NCI-H2227 (cell line): ENCODE data around the gene SP110.
"Not testable (repeated sequence)": the region's sequence is repeated elsewhere in the genome, so short reads cannot be mapped to it uniquely, and the experiment has no call there.

Experiments
- DNase-seq: peaks from one replicate; lab custom pipeline; 2025; ENCODE audit not compliant: unreplicated experiment; lab: John Stamatoyannopoulos, UW

Gene SP110

GRCh38 chr2:230219419-230220331 is at the start of gene SP110:
Gene SP110, minus strand, starts transcription at chr2:230219984. Its CDS starts 3,057 bp downstream, at chr2:230216927.
- DNase-seq = no peak

- no peak for DNase-seq
Measured at GRCh38 chr2:230268606-230269243, 48.9 kb upstream of the SP110 start.

- DNase-seq = no peak
Measured at GRCh38 chr2:230267556-230267955, 47.8 kb upstream of the SP110 start.

GRCh38 chr2:230267059-230267458 is 47.3 kb upstream of the SP110 start:
- no peak for DNase-seq

- no peak for DNase-seq
Measured at GRCh38 chr2:230266638-230267037, 46.9 kb upstream of the SP110 start.

GRCh38 chr2:230264945-230265344 is 45.2 kb upstream of the SP110 start:
- DNase-seq = not testable (repeated sequence)

- no peak for DNase-seq
Measured at GRCh38 chr2:230262246-230262645, 42.5 kb upstream of the SP110 start.

GRCh38 chr2:230258483-230258882 is 38.7 kb upstream of the SP110 start:
- DNase-seq = no peak

GRCh38 chr2:230256733-230257332 is 37.0 kb upstream of the SP110 start:
- DNase-seq = no peak

- no peak for DNase-seq
Measured at GRCh38 chr2:230254152-230254881, 34.5 kb upstream of the SP110 start.

- DNase-seq = no peak
Measured at GRCh38 chr2:230250231-230250630, 30.4 kb upstream of the SP110 start.

GRCh38 chr2:230246206-230246605 is 26.4 kb upstream of the SP110 start:
- no peak for DNase-seq

- no peak for DNase-seq
Measured at GRCh38 chr2:230244211-230244610, 24.4 kb upstream of the SP110 start.

- DNase-seq = no peak
Measured at GRCh38 chr2:230234845-230235244, 15.1 kb upstream of the SP110 start.

GRCh38 chr2:230234122-230234722 is 14.4 kb upstream of the SP110 start:
- DNase-seq = no peak

- no peak for DNase-seq
Measured at GRCh38 chr2:230231251-230231650, 11.5 kb upstream of the SP110 start.

GRCh38 chr2:230230496-230231200 is 10.9 kb upstream of the SP110 start:
- DNase-seq = no peak

- DNase-seq = no peak
Measured at GRCh38 chr2:230230087-230230486, 10.3 kb upstream of the SP110 start.

- DNase-seq = no peak
Measured at GRCh38 chr2:230227216-230227615, 7.4 kb upstream of the SP110 start.

- DNase-seq = no peak
Measured at GRCh38 chr2:230226051-230226551, 6.3 kb upstream of the SP110 start.
